SK-N-SH (cell line): ENCODE measurements around the gene SAE1. TPM values are rescaled to one million over a fixed set of nuclear protein-coding genes. Genes with fewer than 3 reads are reported as not detected.

Source experiments
- CTCF ChIA-PET: fragments of 300-600, 350-600 bp; formaldehyde crosslinking; extraction: SDS; loops from one replicate; lab custom pipeline; 2021; lab: Yijun Ruan, JAX
- POLR2A ChIA-PET: fragments of 350-600 bp; sonication (Branson Sonifier 250); formaldehyde crosslinking; extraction: SDS; loops from one replicate; lab custom pipeline; 2020; ENCODE audit warnings: antibody characterized with exemption, inconsistent platforms; lab: Yijun Ruan, JAX
- DNase-seq: peaks from one replicate; pipeline ENCODE4 v3.0.0; 2012
- H2AFZ ChIP-seq: fragments of 200-600 bp; sonication (generic); 2 replicates; pipeline ENCODE4 v1.8.1; 2016; ENCODE audit warnings: antibody characterized with exemption, mild to moderate bottlenecking, low read depth
- H3F3A ChIP-seq: fragments of 200-600 bp; sonication (generic); replicated peaks from 2 replicates; pipeline ENCODE3; 2016; ENCODE audit warnings: antibody characterized with exemption, mild to moderate bottlenecking; ENCODE audit not compliant: insufficient read depth
- H3K27ac ChIP-seq, 2 experiments: fragments of 200-500 bp in 1 of 2; fragments of 200-600 bp in 1 of 2; sonication (Bioruptor generic) in 1 of 2; sonication (generic), shearing (Covaris generic) in 1 of 2; 2 replicates each; pipeline versions ENCODE4 v1.5.1 to v1.6.1; 2014 to 2016; ENCODE audit warnings: low read depth in 2 of 2, inconsistent platforms in 1 of 2, low read length in 1 of 2, mild to moderate bottlenecking in 1 of 2, mixed read lengths in 1 of 2
- H3K27me3 ChIP-seq: fragments of 200-600 bp; sonication (generic), shearing (Covaris generic); 2 replicates; pipeline ENCODE4 v1.6.1; 2016; ENCODE audit warnings: mixed run types; ENCODE audit not compliant: insufficient read depth
- H3K36me3 ChIP-seq, 2 experiments: fragments of 200-500 bp in 1 of 2; fragments of 200-600 bp in 1 of 2; sonication (Bioruptor generic) in 1 of 2; sonication (generic) in 1 of 2; replicated peaks in 1 of 2; 2 replicates each; pipeline versions ENCODE3 to v1.5.1; 2014 to 2016; ENCODE audit warnings: low read length in 1 of 2, mild to moderate bottlenecking in 1 of 2; ENCODE audit not compliant: insufficient read depth in 2 of 2, control insufficient read depth in 1 of 2
- H3K4me1 ChIP-seq, 2 experiments: fragments of 200-500 bp in 1 of 2; fragments of 200-600 bp in 1 of 2; sonication (Bioruptor generic) in 1 of 2; sonication (generic), shearing (Covaris generic) in 1 of 2; 2 replicates each; pipeline versions ENCODE4 v1.5.1 to v1.6.1; 2014 to 2016; ENCODE audit warnings: low read depth in 1 of 2, low read length in 1 of 2, mixed run types in 1 of 2; ENCODE audit not compliant: insufficient read depth in 2 of 2, control insufficient read depth in 1 of 2
- H3K4me2 ChIP-seq: fragments of 200-600 bp; sonication (generic), shearing (Covaris generic); 2 replicates; pipeline ENCODE4 v1.6.1; 2017; ENCODE audit warnings: mixed run types
- H3K4me3 ChIP-seq, 2 experiments: fragments of 200-500 bp in 1 of 2; fragments of 200-600 bp in 1 of 2; sonication (Bioruptor generic) in 1 of 2; sonication (generic), shearing (Covaris generic) in 1 of 2; 2 replicates each; pipeline versions ENCODE4 v1.5.1 to v1.8.1; 2014 to 2016; ENCODE audit warnings: low read depth in 2 of 2, inconsistent platforms in 1 of 2, low read length in 1 of 2, mild to moderate bottlenecking in 1 of 2, mixed read lengths in 1 of 2, moderate library complexity in 1 of 2
- H3K79me2 ChIP-seq: fragments of 200-600 bp; sonication (generic); 2 replicates; pipeline ENCODE4 v1.8.1; 2017; ENCODE audit warnings: mild to moderate bottlenecking; ENCODE audit not compliant: insufficient read depth
- H3K9ac ChIP-seq: fragments of 200-600 bp; sonication (generic); 2 replicates; pipeline ENCODE4 v1.6.1; 2017; ENCODE audit warnings: mixed run types
- H3K9me2 ChIP-seq: fragments of 200-600 bp; sonication (generic); 2 replicates; pipeline ENCODE4 v1.6.1; 2017; ENCODE audit warnings: mixed run types
- H3K9me3 ChIP-seq: fragments of 200-600 bp; sonication (generic); 2 replicates; pipeline ENCODE4 v1.6.1; 2017; ENCODE audit warnings: mixed run types, mild to moderate bottlenecking, moderate library complexity
- H4K20me1 ChIP-seq: fragments of 200-600 bp; sonication (generic); 2 replicates; pipeline ENCODE4 v1.6.1; 2017; ENCODE audit warnings: mild to moderate bottlenecking, mixed run types; ENCODE audit not compliant: insufficient read depth
- ELF1 ChIP-seq: IDR thresholded peaks from 2 replicates; pipeline ENCODE4 v1.4.0; 2012
- FOSL2 ChIP-seq: IDR thresholded peaks from 2 replicates; pipeline ENCODE4 v1.4.0; 2012; ENCODE audit warnings: low read depth, mild to moderate bottlenecking, moderate library complexity, borderline replicate concordance
- FOXJ3 ChIP-seq: sonication (generic); formaldehyde crosslinking; IDR thresholded peaks from 2 replicates; pipeline ENCODE4 v1.5.1; 2020; ENCODE audit warnings: mild to moderate bottlenecking, missing genetic modification reagents
- FOXM1 ChIP-seq: IDR thresholded peaks from 2 replicates; pipeline ENCODE4 v1.4.0; 2012; ENCODE audit warnings: low read depth, mild to moderate bottlenecking
- JUND ChIP-seq: IDR thresholded peaks from 2 replicates; pipeline ENCODE4 v1.4.0; 2012
- MAX ChIP-seq: IDR thresholded peaks from 2 replicates; pipeline ENCODE4 v1.4.0; 2012; ENCODE audit warnings: low read depth
- MXI1 ChIP-seq: IDR thresholded peaks from 2 replicates; pipeline ENCODE4 v1.6.1; 2012; ENCODE audit warnings: mild to moderate bottlenecking, low read depth, low read length, improper control_type of control experiment
- NFIC ChIP-seq: IDR thresholded peaks from 2 replicates; pipeline ENCODE4 v1.4.0; 2012; ENCODE audit warnings: borderline replicate concordance
- PBX3 ChIP-seq: IDR thresholded peaks from 2 replicates; pipeline ENCODE4; 2012
- POLR2AphosphoS5 ChIP-seq: IDR thresholded peaks from 2 replicates; pipeline ENCODE4 v1.6.1; 2012; ENCODE audit warnings: low read depth, low read length
- REST ChIP-seq: IDR thresholded peaks from 2 replicates; pipeline ENCODE4 v1.6.1; 2012; ENCODE audit warnings: mild to moderate bottlenecking, low read depth, low read length, moderate library complexity
- RFX5 ChIP-seq: IDR thresholded peaks from 2 replicates; pipeline ENCODE4 v1.6.1; 2012; ENCODE audit warnings: mild to moderate bottlenecking, improper control_type of control experiment, low read length
- RXRA ChIP-seq: IDR thresholded peaks from 2 replicates; pipeline ENCODE4 v1.4.0; 2012; ENCODE audit warnings: low read depth, mild to moderate bottlenecking, borderline replicate concordance
- SMC3 ChIP-seq: IDR thresholded peaks from 2 replicates; pipeline ENCODE4 v1.6.1; 2012; ENCODE audit warnings: low read depth, low read length, improper control_type of control experiment
- TAF1 ChIP-seq: IDR thresholded peaks from 2 replicates; pipeline ENCODE4 v1.6.1; 2012; ENCODE audit warnings: low read depth, mild to moderate bottlenecking, low read length, moderate library complexity, borderline replicate concordance
- TCF12 ChIP-seq: IDR thresholded peaks from 2 replicates; pipeline ENCODE4 v1.4.0; 2012
- TEAD4 ChIP-seq: IDR thresholded peaks from 2 replicates; pipeline ENCODE4 v1.4.0; 2012; ENCODE audit warnings: mild to moderate bottlenecking, borderline replicate concordance; ENCODE audit not compliant: insufficient read depth
- USF1 ChIP-seq: IDR thresholded peaks from 2 replicates; pipeline ENCODE4 v1.4.0; 2012; ENCODE audit warnings: low read depth, borderline replicate concordance
- USF2 ChIP-seq: fragments of 150-350 bp; IDR thresholded peaks from 2 replicates; pipeline ENCODE4 v1.6.1; 2017; ENCODE audit warnings: antibody characterized with exemption, low read length, low read depth, borderline replicate concordance
- ZBTB33 ChIP-seq: IDR thresholded peaks from 2 replicates; pipeline ENCODE4 v1.4.0; 2012; ENCODE audit warnings: low read depth, borderline replicate concordance
- WGBS: methylation state at CpG from one replicate; pipeline ENCODE4 v1.1.6; 2017; ENCODE audit warnings: low lambda C conversion rate; 5-methylcytosine and 5-hydroxymethylcytosine counted together
- polyA plus RNA-seq, 3 experiments: library from polyadenylated mRNA; depleted of rRNA; stranded (reverse); fragments of >200 nt; gene quantifications; 2 replicates each; pipeline ENCODE4 v1.2.3, GENCODE V29; 2012

Gene SAE1
- polyA plus RNA-seq, 1 of the 3 experiments (the other 2 are of a cell fraction): 123 TPM

GRCh38 chr19:47093841-47094240, 36.8 kb upstream of the SAE1 start:
- no peaks in the 10 kb centered on the region for H3K27me3 ChIP-seq
- H2AFZ ChIP-seq: no peak overlapping the region
- DNase-seq: no peak
- TF ChIP-seq FOSL2 (no peak), JUND (no peak), TAF1 (no peak), SMC3 (no peak), ZBTB33 (no peak), FOXJ3 (no peak), MAX (no peak), RFX5 (no peak), REST (no peak), USF2 (no peak), NFIC (no peak), FOXM1 (no peak), RXRA (no peak), TEAD4 (no peak), ELF1 (no peak), PBX3 (no peak), POLR2AphosphoS5 (no peak), USF1 (no peak), MXI1 (no peak), TCF12 (no peak)
- no peaks in the 10 kb centered on the region for H3F3A ChIP-seq
- no peaks in the 10 kb centered on the region for H3K9me2 ChIP-seq
- WGBS: 93% methylated on average over 9 of the region's 10 CpGs
- no peaks in the 10 kb centered on the region for H3K9me3 ChIP-seq
- peaks cover 47% of the 10 kb centered on the region for H4K20me1 ChIP-seq
- peaks cover 17 to 34% of the 10 kb centered on the region in 2 experiments for H3K36me3 ChIP-seq
- POLR2A ChIA-PET: no interaction called here
- no peak overlapping the region; a peak in 1 of 4 replicates for H3K27ac ChIP-seq
- no peak overlapping the region for H3K4me2 ChIP-seq
- no peaks in the 10 kb centered on the region; a peak in 1 of 4 replicates for H3K4me1 ChIP-seq
- H3K79me2 ChIP-seq: peaks cover 71% of the 10 kb centered on the region
- H3K4me3 ChIP-seq: no peak overlapping the region
- CTCF ChIA-PET: interaction anchor here (1.0 to 2.0 kb wide), 2 partner anchors 14 to 21 kb away, joined by 3 to 7 read pairs; no protein-coding TSS in a partner anchor
- no peak overlapping the region for H3K9ac ChIP-seq
